ENCODE measurements around the gene TVP23B. TPM values are rescaled to one million over a fixed set of nuclear protein-coding genes. Genes with fewer than 3 reads are reported as not detected.
"Not testable (repeated sequence)": the region's sequence is repeated elsewhere in the genome, so short reads cannot be mapped to it uniquely, and the experiment has no call there.

TVP23B gene
- polyA plus RNA-seq, 4 donors = 20.5 to 69.5 (median 26.4) TPM

GRCh38 chr17:18803458-18804245 is 22.7 kb downstream of the TVP23B start:
- not testable (repeated sequence) for H3K27me3 ChIP-seq (ENCODE audit: control insufficient read depth in 3 of 3, insufficient read depth in 3 of 3, low read length in 3 of 3); H3K36me3 ChIP-seq (ENCODE audit: control insufficient read depth in 3 of 3, insufficient read depth in 2 of 3, low read depth in 1 of 3, low read length in 3 of 3); H3K9me3 ChIP-seq (ENCODE audit: control insufficient read depth in 2 of 2, insufficient read depth in 1 of 2, low read depth in 1 of 2, low read length in 1 of 2); H3K4me3 ChIP-seq (ENCODE audit: low read depth in 1 of 3, low read length in 3 of 3); H3K4me1 ChIP-seq (ENCODE audit: control insufficient read depth in 3 of 3, insufficient read depth in 2 of 3, low read depth in 1 of 3, low read length in 2 of 3)
- 51 to 69% (median 66%) methylated on average over 7 of the region's 7 CpGs for WGBS, 3 donors
- peak; percentile 75 for FAIRE-seq
- peak overlapping the region in 1 of 3 donors; percentile 53 for H3K27ac ChIP-seq (ENCODE audit: low read depth in 1 of 3, low read length in 2 of 3)
- DNase-seq = peak; percentile 29 to 83

GRCh38 chr17:18815924-18816323 is 34.9 kb downstream of the TVP23B start:
- not testable (repeated sequence) for H3K4me1 ChIP-seq (ENCODE audit: control insufficient read depth in 3 of 3, insufficient read depth in 2 of 3, low read depth in 1 of 3, low read length in 2 of 3); H3K27ac ChIP-seq (ENCODE audit: low read depth in 1 of 3, low read length in 2 of 3); FAIRE-seq; H3K4me3 ChIP-seq (ENCODE audit: low read depth in 1 of 3, low read length in 3 of 3); DNase-seq; H3K9me3 ChIP-seq (ENCODE audit: control insufficient read depth in 2 of 2, insufficient read depth in 1 of 2, low read depth in 1 of 2, low read length in 1 of 2); H3K36me3 ChIP-seq (ENCODE audit: control insufficient read depth in 3 of 3, insufficient read depth in 2 of 3, low read depth in 1 of 3, low read length in 3 of 3); H3K27me3 ChIP-seq (ENCODE audit: control insufficient read depth in 3 of 3, insufficient read depth in 3 of 3, low read length in 3 of 3)
- WGBS, 3 donors = 48 to 64% (median 50%) methylated on average over 3 of the region's 3 CpGs

- not testable (repeated sequence) for H3K27me3 ChIP-seq (ENCODE audit: control insufficient read depth in 3 of 3, insufficient read depth in 3 of 3, low read length in 3 of 3); H3K4me3 ChIP-seq (ENCODE audit: low read depth in 1 of 3, low read length in 3 of 3); H3K4me1 ChIP-seq (ENCODE audit: control insufficient read depth in 3 of 3, insufficient read depth in 2 of 3, low read depth in 1 of 3, low read length in 2 of 3); H3K9me3 ChIP-seq (ENCODE audit: control insufficient read depth in 2 of 2, insufficient read depth in 1 of 2, low read depth in 1 of 2, low read length in 1 of 2); H3K36me3 ChIP-seq (ENCODE audit: control insufficient read depth in 3 of 3, insufficient read depth in 2 of 3, low read depth in 1 of 3, low read length in 3 of 3); FAIRE-seq; H3K27ac ChIP-seq (ENCODE audit: low read depth in 1 of 3, low read length in 2 of 3)
- DNase-seq = peak; percentile 44 to 59
- WGBS, 3 donors = 40 to 53% (median 44%) methylated on average over 8 to 9 of the region's 9 CpGs
These were observed 35.7 kb downstream of the TVP23B start for GRCh38 chr17:18816489-18817371.

- not testable (repeated sequence) for FAIRE-seq
These were observed 40.4 kb downstream of the TVP23B start for GRCh38 chr17:18821430-18821829.

GRCh38 chr17:18827613-18828012 is 46.6 kb downstream of the TVP23B start:
- not testable (repeated sequence) for DNase-seq; H3K4me1 ChIP-seq (ENCODE audit: control insufficient read depth in 3 of 3, insufficient read depth in 2 of 3, low read depth in 1 of 3, low read length in 2 of 3); FAIRE-seq; H3K27ac ChIP-seq (ENCODE audit: low read depth in 1 of 3, low read length in 2 of 3); H3K9me3 ChIP-seq (ENCODE audit: control insufficient read depth in 2 of 2, insufficient read depth in 1 of 2, low read depth in 1 of 2, low read length in 1 of 2); H3K36me3 ChIP-seq (ENCODE audit: control insufficient read depth in 3 of 3, insufficient read depth in 2 of 3, low read depth in 1 of 3, low read length in 3 of 3); H3K4me3 ChIP-seq (ENCODE audit: low read depth in 1 of 3, low read length in 3 of 3); H3K27me3 ChIP-seq (ENCODE audit: control insufficient read depth in 3 of 3, insufficient read depth in 3 of 3, low read length in 3 of 3)
- WGBS, 3 donors = no CpG with 5 or more reads among the region's 1 CpG

More at GRCh38 chr17:18821430-18821829, 40.4 kb downstream of the TVP23B start:
- not testable (repeated sequence) for H3K4me1 ChIP-seq (ENCODE audit: control insufficient read depth in 3 of 3, insufficient read depth in 2 of 3, low read depth in 1 of 3, low read length in 2 of 3); H3K27ac ChIP-seq (ENCODE audit: low read depth in 1 of 3, low read length in 2 of 3); H3K9me3 ChIP-seq (ENCODE audit: control insufficient read depth in 2 of 2, insufficient read depth in 1 of 2, low read depth in 1 of 2, low read length in 1 of 2); H3K27me3 ChIP-seq (ENCODE audit: control insufficient read depth in 3 of 3, insufficient read depth in 3 of 3, low read length in 3 of 3); H3K36me3 ChIP-seq (ENCODE audit: control insufficient read depth in 3 of 3, insufficient read depth in 2 of 3, low read depth in 1 of 3, low read length in 3 of 3); H3K4me3 ChIP-seq (ENCODE audit: low read depth in 1 of 3, low read length in 3 of 3); DNase-seq
- 45 to 61% (median 47%) methylated on average over 1 of the region's 3 CpGs for WGBS, 3 donors

GRCh38 chr17:18848501-18848900 is 67.5 kb downstream of the TVP23B start:
- Histone ChIP-seq H3K4me1 (ENCODE audit: control insufficient read depth in 3 of 3, insufficient read depth in 2 of 3, low read depth in 1 of 3, low read length in 2 of 3) (no peaks in the 10 kb centered on the region), H3K9me3 (ENCODE audit: control insufficient read depth in 2 of 2, insufficient read depth in 1 of 2, low read depth in 1 of 2, low read length in 1 of 2) (no peaks in the 10 kb centered on the region), H3K36me3 (ENCODE audit: control insufficient read depth in 3 of 3, insufficient read depth in 2 of 3, low read depth in 1 of 3, low read length in 3 of 3) (no peaks in the 10 kb centered on the region), H3K27ac (ENCODE audit: low read depth in 1 of 3, low read length in 2 of 3) (no peak overlapping the region), H3K4me3 (ENCODE audit: low read depth in 1 of 3, low read length in 3 of 3) (no peak overlapping the region), H3K27me3 (ENCODE audit: control insufficient read depth in 3 of 3, insufficient read depth in 3 of 3, low read length in 3 of 3) (no peaks in the 10 kb centered on the region)
- WGBS, 3 donors = 93% methylated on average over 6 of the region's 6 CpGs
- FAIRE-seq (no peak), DNase-seq (no peak)

- no peak for DNase-seq
- no peaks in the 10 kb centered on the region for H3K9me3 ChIP-seq (ENCODE audit: control insufficient read depth in 2 of 2, insufficient read depth in 1 of 2, low read depth in 1 of 2, low read length in 1 of 2)
- H3K4me1 ChIP-seq (ENCODE audit: control insufficient read depth in 3 of 3, insufficient read depth in 2 of 3, low read depth in 1 of 3, low read length in 2 of 3) = peaks cover 0 to 5% (median 0%) of the 10 kb centered on the region in 3 donors
- H3K4me3 ChIP-seq (ENCODE audit: low read depth in 1 of 3, low read length in 3 of 3) = no peak overlapping the region
- 59 to 82% (median 79%) methylated on average over 1 of the region's 1 CpG for WGBS, 3 donors
- H3K27ac ChIP-seq (ENCODE audit: low read depth in 1 of 3, low read length in 2 of 3) = no peak overlapping the region
- H3K36me3 ChIP-seq (ENCODE audit: control insufficient read depth in 3 of 3, insufficient read depth in 2 of 3, low read depth in 1 of 3, low read length in 3 of 3) = no peaks in the 10 kb centered on the region
- no peaks in the 10 kb centered on the region for H3K27me3 ChIP-seq (ENCODE audit: control insufficient read depth in 3 of 3, insufficient read depth in 3 of 3, low read length in 3 of 3)
- no peak for FAIRE-seq
These were observed 69.7 kb downstream of the TVP23B start for GRCh38 chr17:18850679-18851078.

- H3K4me1 ChIP-seq (ENCODE audit: control insufficient read depth in 3 of 3, insufficient read depth in 2 of 3, low read depth in 1 of 3, low read length in 2 of 3) = peaks cover 0 to 8% (median 0%) of the 10 kb centered on the region in 3 donors
- DNase-seq = no peak
- no peak for FAIRE-seq
- no peaks in the 10 kb centered on the region for H3K36me3 ChIP-seq (ENCODE audit: control insufficient read depth in 3 of 3, insufficient read depth in 2 of 3, low read depth in 1 of 3, low read length in 3 of 3)
- no peak overlapping the region for H3K27ac ChIP-seq (ENCODE audit: low read depth in 1 of 3, low read length in 2 of 3)
- no peaks in the 10 kb centered on the region for H3K27me3 ChIP-seq (ENCODE audit: control insufficient read depth in 3 of 3, insufficient read depth in 3 of 3, low read length in 3 of 3)
- H3K4me3 ChIP-seq (ENCODE audit: low read depth in 1 of 3, low read length in 3 of 3) = no peak overlapping the region
- WGBS, 3 donors = 37 to 70% (median 48%) methylated on average over 3 of the region's 3 CpGs
- no peaks in the 10 kb centered on the region for H3K9me3 ChIP-seq (ENCODE audit: control insufficient read depth in 2 of 2, insufficient read depth in 1 of 2, low read depth in 1 of 2, low read length in 1 of 2)
These were observed 70.2 kb downstream of the TVP23B start for GRCh38 chr17:18851201-18851600.

All from small intestine (tissue), 7 donors.